ENCODE data around the gene P2RY14. TPM values are rescaled to one million over a fixed set of nuclear protein-coding genes. Genes with fewer than 3 reads are reported as not detected.
"Not testable (repeated sequence)": the region's sequence is repeated elsewhere in the genome, so short reads cannot be mapped to it uniquely, and the experiment has no call there.

Gene P2RY14
- total and polyA plus RNA-seq, 10 of the 15 experiments (the other 5 are each of a cell fraction or from before 2014, with no cell fraction given), result 0.06 to 0.37 (median 0.28) TPM; not detected in 7

DNA sequence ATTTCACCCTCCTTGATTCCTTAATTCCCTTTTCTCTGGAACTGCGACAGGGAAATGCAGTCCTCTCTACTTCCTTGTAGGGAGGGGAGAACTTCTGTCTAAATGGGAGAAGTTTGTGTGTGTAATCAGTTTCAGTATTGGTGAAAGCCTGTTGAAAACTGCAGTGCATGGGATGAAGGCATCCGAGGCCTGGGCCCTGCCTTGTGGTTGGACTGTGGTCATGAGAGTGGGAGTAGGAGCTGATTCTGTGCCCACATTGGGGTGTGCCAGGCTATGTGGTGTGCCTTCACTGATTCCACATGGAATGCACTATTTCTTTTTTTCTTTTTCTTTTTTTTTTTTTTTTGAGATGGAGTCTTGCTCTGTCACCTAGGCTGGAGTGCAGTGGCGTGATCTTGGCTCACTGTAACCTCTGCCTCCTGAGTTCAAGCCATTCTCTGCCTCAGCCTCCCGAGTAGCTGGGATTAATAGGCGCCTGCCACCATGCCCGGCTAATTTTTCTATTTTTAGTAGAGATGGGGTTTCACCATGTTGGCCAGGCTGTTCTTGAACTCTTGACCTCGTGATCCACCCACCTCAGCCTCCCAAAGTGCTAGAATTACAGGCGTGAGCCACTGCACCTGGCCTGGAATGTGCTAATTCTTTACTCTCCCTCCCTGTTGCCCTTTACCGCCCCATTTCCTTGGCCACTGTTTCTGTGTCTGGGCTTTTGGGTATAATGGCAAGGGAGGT, 108.2 kb downstream of the P2RY14 start:
- H4K20me1 ChIP-seq (ENCODE audit: control insufficient read depth, insufficient read depth); H3K27me3 ChIP-seq (replicated peaks in 1 of 2; ENCODE audit: control insufficient read depth in 2 of 2, insufficient read depth in 2 of 2, low read length in 1 of 2); DNase-seq (ENCODE audit: low read depth, low spot score); H3K9ac ChIP-seq (ENCODE audit: control insufficient read depth, insufficient read depth, low read length); H3K36me3 ChIP-seq (ENCODE audit: control insufficient read depth in 2 of 2, insufficient read depth in 2 of 2, low read length in 1 of 2); H2AFZ ChIP-seq (ENCODE audit: control insufficient read depth, low read depth, low read length); H3K4me3 ChIP-seq; BruUV-seq (replicated peaks); POLR2A ChIA-PET; H3K9me3 ChIP-seq (replicated peaks; ENCODE audit: control insufficient read depth, insufficient read depth, low read length); FAIRE-seq; H3K79me2 ChIP-seq (ENCODE audit: control insufficient read depth, insufficient read depth, low read length): not testable (repeated sequence)
- Histone ChIP-seq H3K4me1 (ENCODE audit: control insufficient read depth, insufficient read depth, low read length) (peaks cover 21% of the 10 kb centered on the region), H3K4me2 (ENCODE audit: control insufficient read depth, insufficient read depth) (peak overlapping the region; percentile 17), H3K27ac (ENCODE audit: control insufficient read depth, insufficient read depth) (peak overlapping the region; percentile 14; the same call in 1 of the 2 replicates)
- CTCF ChIA-PET, result interaction anchor here (0.5 to 4.6 kb wide), 11 partner anchors 14 to 511 kb away, joined by 3 to 42 read pairs (median 17); partner anchors contain the start of gene P2RY14
- RAD21 ChIA-PET (ENCODE audit: unreplicated experiment), result interaction anchor here (3.1 kb wide), 1 partner anchor 109 kb away, joined by 23 read pairs; the partner anchor contains the start of gene P2RY14
- WGBS (ENCODE audit: insufficient coverage, insufficient replicate concordance, low lambda C conversion rate, missing lambda C conversion rate), result 36% methylated on average over 8 of the region's 9 CpGs
- intact Hi-C loops (cut with micrococcal nuclease; ENCODE audit: unreplicated experiment) (loop anchor here (2.0 kb wide), 2 partner anchors 33 to 669 kb away; partner anchors contain the start of gene GPR171), in situ Hi-C loops (cut with MboI) (loop anchor here (5.0 kb wide), 2 partner anchors 57 to 107 kb away; partner anchors contain the start of gene P2RY14)
- SMC1A ChIA-PET (ENCODE audit: uncharacterized antibody, unreplicated experiment), result interaction anchor here (0.7 to 3.6 kb wide), 6 partner anchors 31 to 117 kb away, joined by 3 to 49 read pairs (median 4); no protein-coding TSS in a partner anchor
- TF ChIP-seq EED (IDR thresholded peaks at IDR 0.05; ENCODE audit: low read depth), result peak; percentile 92
- peak; percentile 69; the same call in 1 of the 2 replicates for TF ChIP-seq CBFB (IDR thresholded peaks at IDR 0.05; ENCODE audit: low read depth)
- TF ChIP-seq EP300 (IDR thresholded peaks at IDR 0.05; ENCODE audit: borderline replicate concordance in 1 of 2, control insufficient read depth in 1 of 2, low read depth in 2 of 2, low read length in 2 of 2), result 0 out of 4 replicates have a peak, but pooled peaks of 1 of the 2 experiments have one; percentile 21
- peak; percentile 45; the same call in 1 of the 2 replicates for TF ChIP-seq NFIC (IDR thresholded peaks at IDR 0.05; ENCODE audit: low read depth, low read length)
- peak; percentile 92 for TF ChIP-seq RUNX3 (IDR thresholded peaks at IDR 0.05; ENCODE audit: low read length)
- 0 out of 3 replicates have a peak, but pooled peaks of 1 of the 2 experiments have one; percentile 32 for TF ChIP-seq EGR1 (IDR thresholded peaks at IDR 0.05; ENCODE audit: borderline replicate concordance in 1 of 2, low read depth in 2 of 2, low read length in 2 of 2)
- 0 out of 2 replicates have a peak, but pooled peaks have one; percentile 55 for TF ChIP-seq HDGF (IDR thresholded peaks at IDR 0.05)
- TF ChIP-seq IKZF1 (conservative IDR thresholded peaks at IDR 0.05), result peak; percentile 49
- TF ChIP-seq, protein P1, sequence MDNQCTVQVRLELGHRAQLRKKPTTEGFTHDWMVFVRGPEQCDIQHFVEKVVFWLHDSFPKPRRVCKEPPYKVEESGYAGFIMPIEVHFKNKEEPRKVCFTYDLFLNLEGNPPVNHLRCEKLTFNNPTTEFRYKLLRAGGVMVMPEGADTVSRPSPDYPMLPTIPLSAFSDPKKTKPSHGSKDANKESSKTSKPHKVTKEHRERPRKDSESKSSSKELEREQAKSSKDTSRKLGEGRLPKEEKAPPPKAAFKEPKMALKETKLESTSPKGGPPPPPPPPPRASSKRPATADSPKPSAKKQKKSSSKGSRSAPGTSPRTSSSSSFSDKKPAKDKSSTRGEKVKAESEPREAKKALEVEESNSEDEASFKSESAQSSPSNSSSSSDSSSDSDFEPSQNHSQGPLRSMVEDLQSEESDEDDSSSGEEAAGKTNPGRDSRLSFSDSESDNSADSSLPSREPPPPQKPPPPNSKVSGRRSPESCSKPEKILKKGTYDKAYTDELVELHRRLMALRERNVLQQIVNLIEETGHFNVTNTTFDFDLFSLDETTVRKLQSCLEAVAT (IDR thresholded peaks at IDR 0.05), result 0 out of 2 replicates have a peak, but pooled peaks have one; percentile 34
- peak; percentile 62 to 64; a peak in 3 of 4 replicates for TF ChIP-seq IKZF2 (IDR thresholded peaks at IDR 0.05)
- ATAC-seq, result peak; percentile 60

All from GM12878 (cell line).